Esophagus squamous epithelium (tissue), 4 donors: ENCODE data around the gene ALDH3A1.

Experiments
- POLR2A ChIP-seq, 4 donors: fragments of 450-650 bp; IDR thresholded peaks; one replicate each; pipeline ENCODE4 v1.6.1; 2017; ENCODE audit warnings: antibody characterized with exemption in 4 of 4, mild to moderate bottlenecking in 4 of 4, moderate library complexity in 3 of 4
- TF ChIP-seq, protein P1 (sequence below), 6 experiments: fragments of 450-650 bp in 4 of 6; fragments of 200-600 bp in 2 of 6; sonication (generic) in 2 of 6; IDR thresholded peaks; one replicate each; pipeline ENCODE4 v1.5.1; 2016 to 2019; ENCODE audit warnings: antibody characterized with exemption in 6 of 6, mild to moderate bottlenecking in 4 of 6, moderate library complexity in 4 of 6

DNA sequence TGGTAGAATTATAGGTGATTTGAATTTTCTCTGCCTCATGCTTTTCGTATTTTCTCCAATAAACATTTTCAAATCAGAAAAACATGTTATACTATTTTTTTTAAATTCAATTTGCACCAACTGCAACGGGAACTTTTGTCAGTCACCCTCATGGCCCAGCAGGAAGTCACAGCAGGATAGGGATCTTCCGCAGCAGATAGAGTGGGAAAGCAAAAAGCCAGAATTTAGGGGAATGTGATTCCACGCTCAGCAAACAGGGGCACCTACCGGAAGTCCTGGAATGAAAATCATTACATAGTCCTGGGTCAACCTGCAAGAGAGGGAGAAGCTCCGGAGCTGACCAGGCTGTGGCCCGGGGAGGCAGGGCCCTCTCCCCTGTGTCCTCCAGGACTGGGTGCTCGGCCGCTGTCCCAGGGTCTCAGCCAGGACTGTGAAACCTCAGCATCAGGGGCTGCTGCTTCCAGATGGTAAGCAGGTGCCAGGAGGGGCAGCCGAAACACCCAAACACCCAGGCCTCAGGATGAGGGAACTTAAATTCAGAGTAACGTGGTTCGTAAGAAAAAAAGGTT, 35.6 kb downstream of the ALDH3A1 start:
- TF ChIP-seq, protein P1, sequence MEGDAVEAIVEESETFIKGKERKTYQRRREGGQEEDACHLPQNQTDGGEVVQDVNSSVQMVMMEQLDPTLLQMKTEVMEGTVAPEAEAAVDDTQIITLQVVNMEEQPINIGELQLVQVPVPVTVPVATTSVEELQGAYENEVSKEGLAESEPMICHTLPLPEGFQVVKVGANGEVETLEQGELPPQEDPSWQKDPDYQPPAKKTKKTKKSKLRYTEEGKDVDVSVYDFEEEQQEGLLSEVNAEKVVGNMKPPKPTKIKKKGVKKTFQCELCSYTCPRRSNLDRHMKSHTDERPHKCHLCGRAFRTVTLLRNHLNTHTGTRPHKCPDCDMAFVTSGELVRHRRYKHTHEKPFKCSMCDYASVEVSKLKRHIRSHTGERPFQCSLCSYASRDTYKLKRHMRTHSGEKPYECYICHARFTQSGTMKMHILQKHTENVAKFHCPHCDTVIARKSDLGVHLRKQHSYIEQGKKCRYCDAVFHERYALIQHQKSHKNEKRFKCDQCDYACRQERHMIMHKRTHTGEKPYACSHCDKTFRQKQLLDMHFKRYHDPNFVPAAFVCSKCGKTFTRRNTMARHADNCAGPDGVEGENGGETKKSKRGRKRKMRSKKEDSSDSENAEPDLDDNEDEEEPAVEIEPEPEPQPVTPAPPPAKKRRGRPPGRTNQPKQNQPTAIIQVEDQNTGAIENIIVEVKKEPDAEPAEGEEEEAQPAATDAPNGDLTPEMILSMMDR (IDR thresholded peaks at IDR 0.05), result no peak
- TF ChIP-seq POLR2A (IDR thresholded peaks at IDR 0.05), result no peak
